Measurements from ENCODE around the gene PUS10.
"Not testable (repeated sequence)": the region's sequence is repeated elsewhere in the genome, so short reads cannot be mapped to it uniquely, and the experiment has no call there.

Gene PUS10

DNA sequence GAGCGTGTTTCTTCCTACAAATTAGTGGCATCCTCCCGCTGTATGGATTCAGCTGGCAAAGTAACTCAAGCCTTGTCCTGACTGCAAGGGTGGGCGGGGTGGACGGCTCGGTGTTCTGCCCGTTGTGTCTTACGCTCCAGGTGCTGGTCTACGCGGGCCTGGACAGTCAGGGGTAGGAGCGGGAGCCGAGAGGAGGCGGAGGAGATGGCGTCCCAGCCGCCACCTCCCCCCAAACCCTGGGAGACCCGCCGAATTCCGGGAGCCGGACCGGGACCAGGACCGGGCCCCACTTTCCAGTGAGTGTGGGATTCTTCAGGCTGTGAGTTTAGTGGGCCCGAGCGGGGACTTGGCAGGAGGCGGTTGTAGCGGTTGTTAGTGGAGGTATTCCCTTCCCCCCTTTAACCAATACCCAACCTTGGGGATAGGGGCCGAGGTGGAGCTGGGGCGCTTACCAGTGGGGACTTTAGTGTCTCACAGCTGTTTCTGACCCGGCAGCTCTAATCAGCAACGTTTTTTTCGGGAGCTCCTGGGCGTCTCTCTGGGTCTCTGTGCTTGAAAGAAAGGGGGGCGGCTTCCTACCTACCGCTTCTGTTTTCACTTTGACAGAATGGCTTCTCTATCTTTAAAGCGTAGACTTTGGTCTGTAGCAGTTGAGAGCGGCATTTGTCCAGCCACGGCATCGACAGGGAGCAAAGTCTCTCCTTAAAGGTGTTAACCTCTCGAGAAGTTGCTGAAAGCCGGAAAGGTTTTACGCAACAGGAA, at the start of gene PUS10, which contains the start of gene PEX13:
Gene PUS10, minus strand, starts transcription at position 700 of the 762 bp plus-strand sequence. CDS start 6,365 bp downstream, outside the sequence.
Gene PEX13, plus strand, starts transcription at position 165 of the 762 bp plus-strand sequence. Its CDS starts 40 bp downstream, at position 205.
- FAIRE-seq (no peak), DNase-seq (ENCODE audit: insufficient read length, low spot score) (peak; percentile 71)
- TF ChIP-seq POLR2A (IDR thresholded peaks at IDR 0.05; ENCODE audit: low read depth, low read length): peak; percentile 58; the same call in 1 of the 2 replicates

DNA sequence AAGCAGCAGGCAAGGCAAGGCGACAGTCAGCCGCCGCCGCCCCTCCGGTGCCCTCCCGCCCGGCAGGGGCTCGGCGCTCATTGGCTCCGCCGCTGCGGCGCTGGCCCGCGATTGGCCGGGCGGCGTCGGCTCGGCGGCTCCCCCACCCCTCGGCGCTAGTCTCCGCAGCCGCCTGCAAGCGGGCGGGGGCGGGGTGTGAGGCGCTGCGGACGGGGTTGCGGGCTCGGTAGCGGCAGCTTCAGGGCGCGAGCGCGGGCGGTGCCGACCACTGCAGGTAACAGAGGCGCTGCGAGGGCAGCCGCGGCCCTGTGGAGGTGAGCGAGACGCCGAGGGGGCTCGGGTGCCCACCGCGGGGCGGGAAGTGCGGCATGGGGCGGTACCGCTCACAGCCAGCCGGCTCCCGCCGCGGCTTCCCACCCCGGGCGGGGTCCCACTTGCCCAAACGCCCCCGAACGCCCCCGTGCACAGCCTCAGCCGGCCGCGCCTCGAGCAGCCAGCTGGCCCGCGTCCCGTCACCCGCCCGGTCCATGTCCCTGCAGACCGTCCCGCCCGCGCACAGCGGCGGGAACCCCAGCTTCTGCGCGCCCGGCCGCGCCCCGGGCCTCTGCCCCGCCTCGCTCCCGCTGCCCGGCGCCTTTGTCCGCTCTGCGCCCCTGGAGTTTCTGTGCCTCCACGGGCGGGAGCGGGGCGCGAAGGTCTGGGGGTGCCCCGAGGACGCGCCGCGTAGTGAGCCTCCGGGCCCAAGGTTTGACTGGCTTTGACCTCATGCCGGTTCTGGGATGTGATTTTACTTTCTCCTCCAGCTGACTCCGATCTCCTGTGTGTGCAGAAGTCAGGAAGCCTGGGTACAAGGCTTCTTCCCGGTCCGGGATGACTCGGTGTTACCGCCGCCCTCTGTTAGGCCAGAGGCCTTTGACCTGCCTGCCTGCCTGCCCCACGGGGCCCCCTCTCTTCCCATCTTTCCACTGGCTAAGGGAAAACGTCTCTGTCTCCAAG, 48.0 kb upstream of the PUS10 start, which contains the start of gene SANBR:
Gene SANBR, plus strand, starts transcription at position 158 of the 996 bp plus-strand sequence. CDS start 4,480 bp downstream, outside the sequence.
- peak; percentile 87 for TF ChIP-seq POLR2A (IDR thresholded peaks at IDR 0.05; ENCODE audit: low read depth, low read length)
- peak; percentile 94 for FAIRE-seq

DNA sequence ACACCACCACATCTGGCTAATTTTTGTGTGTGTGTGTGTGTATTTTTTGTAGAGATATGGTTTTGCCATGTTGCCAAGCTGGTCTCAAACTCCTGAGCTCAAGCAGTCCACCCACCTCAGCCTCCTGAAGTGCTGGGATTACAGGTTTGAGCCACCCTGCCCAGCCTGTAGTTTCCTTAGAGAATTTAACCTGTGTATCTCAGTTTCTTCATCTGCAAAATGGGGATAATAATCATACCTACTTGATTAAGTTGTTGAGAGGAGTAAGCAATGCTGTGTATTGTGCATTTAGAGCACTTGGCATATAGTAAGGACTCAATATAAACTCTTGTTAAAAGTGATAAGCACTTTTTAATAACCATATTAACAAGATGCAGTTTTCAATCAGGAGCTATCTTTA, 41.3 kb upstream of the PUS10 start:
- DNase-seq (ENCODE audit: insufficient read length, low spot score) (no peak), FAIRE-seq (no peak)
- no peak for TF ChIP-seq POLR2A (IDR thresholded peaks at IDR 0.05; ENCODE audit: low read depth, low read length)

More for the DNA sequence above, 48.0 kb upstream of the PUS10 start, which contains the start of gene SANBR:
- DNase-seq (ENCODE audit: insufficient read length, low spot score): peak; percentile 87

DNA sequence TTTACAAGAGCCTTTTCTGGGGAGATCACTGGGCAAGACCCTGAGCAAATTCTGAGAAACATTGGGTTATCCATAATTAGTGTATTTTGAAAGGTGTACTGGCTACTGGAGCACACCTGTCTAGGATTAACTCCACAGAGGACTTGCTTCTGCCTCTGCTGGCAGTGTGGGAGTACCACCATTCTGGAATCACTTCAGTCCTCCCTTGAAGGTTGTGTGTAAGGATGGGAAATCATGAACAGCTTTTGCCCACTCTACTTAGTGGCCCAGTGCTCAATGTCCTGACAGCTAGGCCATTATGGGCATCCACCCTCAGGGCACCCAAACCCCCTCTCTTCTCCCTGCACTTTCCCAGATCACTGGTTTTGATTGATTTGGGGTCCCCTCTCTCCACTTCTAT, 39.5 kb upstream of the PUS10 start:
- FAIRE-seq: no peak
- no peak for TF ChIP-seq POLR2A (IDR thresholded peaks at IDR 0.05; ENCODE audit: low read depth, low read length)
- DNase-seq (ENCODE audit: insufficient read length, low spot score): no peak

DNA sequence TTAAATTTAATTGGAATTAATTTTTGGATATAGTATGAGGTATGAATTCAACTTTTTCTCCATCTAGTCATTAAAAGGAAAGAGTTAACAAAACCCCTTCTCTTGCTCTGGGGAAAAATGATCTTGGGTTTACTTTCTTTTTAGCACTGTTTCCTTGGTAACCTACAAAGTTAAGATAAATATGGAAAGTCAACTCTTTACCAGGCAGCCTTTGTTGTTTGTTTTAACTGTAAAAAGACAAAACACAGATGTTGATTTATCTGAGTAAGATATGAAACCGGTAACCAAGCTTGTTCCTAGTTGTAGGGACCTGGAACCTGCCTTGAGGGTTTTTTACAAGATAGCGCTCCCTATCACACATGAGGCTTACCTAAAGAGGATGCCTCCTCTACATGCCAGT, 37.5 kb upstream of the PUS10 start:
- no peak for FAIRE-seq
- no peak for DNase-seq (ENCODE audit: insufficient read length, low spot score)
- no peak for TF ChIP-seq POLR2A (IDR thresholded peaks at IDR 0.05; ENCODE audit: low read depth, low read length)

DNA sequence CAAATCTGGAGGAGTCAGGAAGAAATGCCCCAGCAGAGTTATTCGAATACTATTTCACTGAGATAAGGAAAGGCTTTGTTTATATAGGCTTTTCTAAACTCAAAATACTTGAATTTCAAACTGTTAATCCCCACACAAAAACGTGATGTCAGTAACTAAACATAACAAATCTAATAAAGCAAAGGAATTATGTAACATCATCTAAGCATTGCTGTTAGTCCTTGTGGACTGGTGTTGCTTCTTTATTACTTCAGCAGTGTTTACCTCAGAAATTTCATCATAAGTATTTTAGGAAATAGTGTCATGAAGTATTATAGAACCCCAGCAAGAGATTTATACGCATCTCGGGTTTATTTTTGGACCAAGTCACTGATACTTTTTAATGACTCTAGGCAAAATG, 27.9 kb upstream of the PUS10 start:
- no peak for DNase-seq (ENCODE audit: insufficient read length, low spot score)
- FAIRE-seq: no peak
- TF ChIP-seq POLR2A (IDR thresholded peaks at IDR 0.05; ENCODE audit: low read depth, low read length): no peak

DNA sequence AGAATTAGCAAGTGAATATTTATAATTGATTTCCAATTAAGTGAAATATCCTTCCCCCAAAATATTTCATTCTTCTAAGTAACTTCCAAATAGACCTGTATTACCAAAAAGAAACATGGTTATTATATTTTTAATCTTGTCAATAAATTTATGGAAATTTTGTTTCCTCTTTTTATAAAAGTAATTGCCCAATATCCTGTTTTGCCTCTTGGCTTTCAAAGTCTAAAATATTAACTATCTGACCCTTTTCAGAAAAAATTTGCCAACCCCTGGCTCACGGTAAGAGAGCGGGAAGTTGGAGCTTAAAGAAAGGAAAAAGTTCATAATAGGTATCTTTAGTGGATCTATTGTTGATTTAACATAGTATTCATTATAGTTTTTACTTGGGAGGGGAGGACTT, 27.2 kb upstream of the PUS10 start:
- TF ChIP-seq POLR2A (IDR thresholded peaks at IDR 0.05; ENCODE audit: low read depth, low read length): no peak
- FAIRE-seq: no peak
- DNase-seq (ENCODE audit: insufficient read length, low spot score): no peak

GRCh38 chr2:61044636-61045035, 26.6 kb upstream of the PUS10 start:
- FAIRE-seq (no peak), DNase-seq (ENCODE audit: insufficient read length, low spot score) (no peak)
- TF ChIP-seq POLR2A (IDR thresholded peaks at IDR 0.05; ENCODE audit: low read depth, low read length): no peak

- no peak for DNase-seq (ENCODE audit: insufficient read length, low spot score)
- no peak for FAIRE-seq
- TF ChIP-seq POLR2A (IDR thresholded peaks at IDR 0.05; ENCODE audit: low read depth, low read length): no peak
Observed at GRCh38 chr2:61042807-61043206, 24.8 kb upstream of the PUS10 start.

DNA sequence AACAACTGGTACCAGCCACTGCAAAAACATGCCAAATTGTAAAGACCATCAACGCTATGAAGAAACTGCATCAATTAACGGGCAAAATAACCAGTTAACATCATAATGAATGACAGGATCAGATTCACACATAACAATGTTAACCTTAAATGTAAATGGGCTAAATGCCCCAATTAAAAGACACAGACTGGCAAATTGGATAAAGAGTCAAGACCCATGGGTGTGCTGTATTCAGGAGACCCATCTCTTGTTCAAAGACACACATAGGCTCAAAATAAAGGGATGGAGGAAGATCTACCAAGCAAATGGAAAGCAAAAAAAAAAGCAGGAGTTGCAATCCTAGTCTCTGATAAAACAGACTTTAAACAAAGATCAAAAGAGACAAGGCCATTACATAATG, 18.6 kb upstream of the PUS10 start:
- not testable (repeated sequence) for DNase-seq (ENCODE audit: insufficient read length, low spot score); FAIRE-seq

- not testable (repeated sequence) for FAIRE-seq; DNase-seq (ENCODE audit: insufficient read length, low spot score)
Observed at GRCh38 chr2:61034592-61034991, 16.5 kb upstream of the PUS10 start.

- DNase-seq (ENCODE audit: insufficient read length, low spot score) (no peak), FAIRE-seq (no peak)
- no peak for TF ChIP-seq POLR2A (IDR thresholded peaks at IDR 0.05; ENCODE audit: low read depth, low read length)
Observed at GRCh38 chr2:61029533-61029932, 11.5 kb upstream of the PUS10 start.

GRCh38 chr2:61023670-61024069, 5.6 kb upstream of the PUS10 start:
- no peak for FAIRE-seq
- no peak for DNase-seq (ENCODE audit: insufficient read length, low spot score)
- no peak for TF ChIP-seq POLR2A (IDR thresholded peaks at IDR 0.05; ENCODE audit: low read depth, low read length)

GRCh38 chr2:61021228-61021660, 3.2 kb upstream of the PUS10 start:
- no peak for FAIRE-seq
- DNase-seq (ENCODE audit: insufficient read length, low spot score): no peak
- TF ChIP-seq POLR2A (IDR thresholded peaks at IDR 0.05; ENCODE audit: low read depth, low read length): no peak

Measured in H54 (cell line).